ENCODE data around the gene SESN1. TPM values are rescaled to one million over a fixed set of nuclear protein-coding genes. Genes with fewer than 3 reads are reported as not detected.
A peak's percentile ranks its signal among the peaks of the same experiment; 100 is the strongest.

The SESN1 gene
- total RNA-seq, 1 experiment from 2014 or later, result 30.2 TPM

DNA sequence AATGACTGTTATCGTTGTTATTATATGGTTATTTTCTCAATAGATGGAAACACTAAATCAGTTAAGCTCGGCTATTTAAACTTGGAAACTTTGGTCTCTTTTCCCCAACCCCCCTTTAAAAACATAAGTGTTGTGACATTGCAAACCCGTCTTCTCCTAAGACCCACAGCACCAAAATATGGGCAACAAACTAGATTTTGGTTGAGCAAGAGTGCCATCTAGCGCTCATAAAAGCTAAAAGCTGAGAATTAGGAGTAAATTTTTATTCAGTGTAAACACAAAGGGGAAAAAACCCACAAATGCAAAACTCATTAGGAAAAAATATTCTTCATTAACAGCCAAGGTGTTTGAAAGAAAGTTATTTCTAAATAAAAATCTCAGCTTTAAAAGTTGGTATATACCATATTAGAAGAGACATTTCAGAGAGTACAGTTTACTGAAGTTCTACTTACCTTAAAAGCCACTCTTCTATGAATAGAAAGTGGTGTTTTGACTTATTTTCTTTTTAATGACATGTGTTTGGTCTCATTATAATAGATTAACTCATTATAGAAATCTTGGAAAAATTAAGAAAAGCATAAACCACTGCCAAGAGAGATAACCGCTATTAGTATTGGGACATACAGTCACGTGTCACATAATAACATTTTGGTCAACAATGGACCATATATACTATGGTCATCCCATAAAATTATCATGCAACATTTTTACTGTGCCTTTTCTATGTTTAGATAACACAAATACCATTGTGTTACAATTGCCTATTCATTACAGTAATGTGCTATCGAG lies 21.1 kb downstream of the SESN1 start:
- POLR2A ChIA-PET, result interaction anchor here (0.7 kb wide), 1 partner anchor 321 kb away, joined by 7 read pairs; no protein-coding TSS in a partner anchor
- ATAC-seq, result peak; percentile 48

DNA sequence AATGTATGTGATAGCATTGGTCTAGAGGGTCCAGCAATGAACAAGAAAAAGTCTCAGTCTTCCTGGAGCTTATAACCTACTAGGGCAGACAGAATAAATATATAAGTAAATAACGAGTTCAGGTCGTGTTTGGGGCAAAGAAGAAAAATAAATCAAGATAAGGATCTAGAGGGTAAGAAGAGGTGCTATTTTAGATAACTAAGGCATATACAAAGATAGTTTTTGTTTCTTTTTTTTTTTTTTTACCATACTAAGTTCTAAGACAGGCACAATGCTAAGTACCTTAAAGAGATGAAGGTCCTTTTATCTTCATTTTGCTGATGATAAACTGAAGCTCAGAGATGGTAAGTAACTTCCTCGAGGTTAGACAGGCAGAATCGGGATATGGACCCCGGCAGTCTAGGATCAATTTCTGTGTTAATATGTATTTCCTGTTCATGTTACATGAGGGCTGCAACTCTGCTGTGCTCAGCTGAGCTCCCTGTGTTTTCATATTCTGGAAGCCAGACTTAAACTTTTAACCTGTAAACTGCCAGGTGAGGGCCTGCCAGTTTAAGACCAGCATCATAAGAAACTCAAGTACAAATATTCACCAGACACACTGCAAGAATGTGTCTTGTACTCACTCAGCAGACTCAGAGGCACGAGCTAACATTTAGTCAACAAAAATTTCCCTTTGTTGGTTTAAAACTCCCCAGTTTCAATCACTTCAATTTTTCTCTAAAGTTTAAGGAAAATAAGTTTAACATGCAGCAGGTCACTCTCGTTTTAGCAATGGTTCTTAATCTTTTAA lies 23.3 kb downstream of the SESN1 start:
- Mint-ChIP-seq H3K4me1 (peaks cover 4% of the 10 kb centered on the region), H3K4me3 (no peak overlapping the region), H3K27me3 (ENCODE audit: low read depth) (no peaks in the 10 kb centered on the region), H3K36me3 (no peaks in the 10 kb centered on the region), H3K27ac (no peak overlapping the region), H3K9me3 (no peaks in the 10 kb centered on the region)
- ChIA-PET CTCF (interaction anchor here (0.6 to 3.9 kb wide), 5 partner anchors 103 to 529 kb away, joined by 3 to 26 read pairs (median 7); no protein-coding TSS in a partner anchor), POLR2A (no interaction called here)
- ATAC-seq (no peak), DNase-seq (ENCODE audit: low spot score) (no peak)
- TF ChIP-seq, protein P1, sequence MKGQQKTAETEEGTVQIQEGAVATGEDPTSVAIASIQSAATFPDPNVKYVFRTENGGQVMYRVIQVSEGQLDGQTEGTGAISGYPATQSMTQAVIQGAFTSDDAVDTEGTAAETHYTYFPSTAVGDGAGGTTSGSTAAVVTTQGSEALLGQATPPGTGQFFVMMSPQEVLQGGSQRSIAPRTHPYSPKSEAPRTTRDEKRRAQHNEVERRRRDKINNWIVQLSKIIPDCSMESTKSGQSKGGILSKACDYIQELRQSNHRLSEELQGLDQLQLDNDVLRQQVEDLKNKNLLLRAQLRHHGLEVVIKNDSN (CRISPR knock-in tag; IDR thresholded peaks at IDR 0.05), result no peak
- TF ChIP-seq FOXP1 (CRISPR knock-in tag; IDR thresholded peaks at IDR 0.05; ENCODE audit: borderline replicate concordance) (no peak), ZNF219 (CRISPR knock-in tag; IDR thresholded peaks at IDR 0.05; ENCODE audit: borderline replicate concordance) (no peak), SOX15 (CRISPR knock-in tag; IDR thresholded peaks at IDR 0.05) (no peak), TCF7 (CRISPR knock-in tag; IDR thresholded peaks at IDR 0.05; ENCODE audit: low read depth) (no peak), SMAD4 (CRISPR knock-in tag; IDR thresholded peaks at IDR 0.05) (no peak), ZNF671 (CRISPR knock-in tag; IDR thresholded peaks at IDR 0.05) (no peak), ATF1 (CRISPR knock-in tag; IDR thresholded peaks at IDR 0.05) (no peak), NR3C1 (CRISPR knock-in tag; conservative IDR thresholded peaks at IDR 0.05; ENCODE audit: low read depth) (no peak), ESRRA (CRISPR knock-in tag; IDR thresholded peaks at IDR 0.05; ENCODE audit: borderline replicate concordance) (no peak), GABPB1 (CRISPR knock-in tag; IDR thresholded peaks at IDR 0.05) (no peak), NFYB (CRISPR knock-in tag; conservative IDR thresholded peaks at IDR 0.05; ENCODE audit: low read depth) (no peak), ETV6 (CRISPR knock-in tag; IDR thresholded peaks at IDR 0.05) (no peak), FOXK1 (CRISPR knock-in tag; IDR thresholded peaks at IDR 0.05) (no peak), CREB1 (CRISPR knock-in tag; IDR thresholded peaks at IDR 0.05) (no peak)
- TF ChIP-seq, protein P2, sequence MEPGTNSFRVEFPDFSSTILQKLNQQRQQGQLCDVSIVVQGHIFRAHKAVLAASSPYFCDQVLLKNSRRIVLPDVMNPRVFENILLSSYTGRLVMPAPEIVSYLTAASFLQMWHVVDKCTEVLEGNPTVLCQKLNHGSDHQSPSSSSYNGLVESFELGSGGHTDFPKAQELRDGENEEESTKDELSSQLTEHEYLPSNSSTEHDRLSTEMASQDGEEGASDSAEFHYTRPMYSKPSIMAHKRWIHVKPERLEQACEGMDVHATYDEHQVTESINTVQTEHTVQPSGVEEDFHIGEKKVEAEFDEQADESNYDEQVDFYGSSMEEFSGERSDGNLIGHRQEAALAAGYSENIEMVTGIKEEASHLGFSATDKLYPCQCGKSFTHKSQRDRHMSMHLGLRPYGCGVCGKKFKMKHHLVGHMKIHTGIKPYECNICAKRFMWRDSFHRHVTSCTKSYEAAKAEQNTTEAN (CRISPR knock-in tag; IDR thresholded peaks at IDR 0.05), result no peak
- TF ChIP-seq, protein P3, sequence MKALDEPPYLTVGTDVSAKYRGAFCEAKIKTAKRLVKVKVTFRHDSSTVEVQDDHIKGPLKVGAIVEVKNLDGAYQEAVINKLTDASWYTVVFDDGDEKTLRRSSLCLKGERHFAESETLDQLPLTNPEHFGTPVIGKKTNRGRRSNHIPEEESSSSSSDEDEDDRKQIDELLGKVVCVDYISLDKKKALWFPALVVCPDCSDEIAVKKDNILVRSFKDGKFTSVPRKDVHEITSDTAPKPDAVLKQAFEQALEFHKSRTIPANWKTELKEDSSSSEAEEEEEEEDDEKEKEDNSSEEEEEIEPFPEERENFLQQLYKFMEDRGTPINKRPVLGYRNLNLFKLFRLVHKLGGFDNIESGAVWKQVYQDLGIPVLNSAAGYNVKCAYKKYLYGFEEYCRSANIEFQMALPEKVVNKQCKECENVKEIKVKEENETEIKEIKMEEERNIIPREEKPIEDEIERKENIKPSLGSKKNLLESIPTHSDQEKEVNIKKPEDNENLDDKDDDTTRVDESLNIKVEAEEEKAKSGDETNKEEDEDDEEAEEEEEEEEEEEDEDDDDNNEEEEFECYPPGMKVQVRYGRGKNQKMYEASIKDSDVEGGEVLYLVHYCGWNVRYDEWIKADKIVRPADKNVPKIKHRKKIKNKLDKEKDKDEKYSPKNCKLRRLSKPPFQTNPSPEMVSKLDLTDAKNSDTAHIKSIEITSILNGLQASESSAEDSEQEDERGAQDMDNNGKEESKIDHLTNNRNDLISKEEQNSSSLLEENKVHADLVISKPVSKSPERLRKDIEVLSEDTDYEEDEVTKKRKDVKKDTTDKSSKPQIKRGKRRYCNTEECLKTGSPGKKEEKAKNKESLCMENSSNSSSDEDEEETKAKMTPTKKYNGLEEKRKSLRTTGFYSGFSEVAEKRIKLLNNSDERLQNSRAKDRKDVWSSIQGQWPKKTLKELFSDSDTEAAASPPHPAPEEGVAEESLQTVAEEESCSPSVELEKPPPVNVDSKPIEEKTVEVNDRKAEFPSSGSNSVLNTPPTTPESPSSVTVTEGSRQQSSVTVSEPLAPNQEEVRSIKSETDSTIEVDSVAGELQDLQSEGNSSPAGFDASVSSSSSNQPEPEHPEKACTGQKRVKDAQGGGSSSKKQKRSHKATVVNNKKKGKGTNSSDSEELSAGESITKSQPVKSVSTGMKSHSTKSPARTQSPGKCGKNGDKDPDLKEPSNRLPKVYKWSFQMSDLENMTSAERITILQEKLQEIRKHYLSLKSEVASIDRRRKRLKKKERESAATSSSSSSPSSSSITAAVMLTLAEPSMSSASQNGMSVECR (CRISPR knock-in tag; IDR thresholded peaks at IDR 0.05; ENCODE audit: borderline replicate concordance), result no peak
- TF ChIP-seq, protein P4, sequence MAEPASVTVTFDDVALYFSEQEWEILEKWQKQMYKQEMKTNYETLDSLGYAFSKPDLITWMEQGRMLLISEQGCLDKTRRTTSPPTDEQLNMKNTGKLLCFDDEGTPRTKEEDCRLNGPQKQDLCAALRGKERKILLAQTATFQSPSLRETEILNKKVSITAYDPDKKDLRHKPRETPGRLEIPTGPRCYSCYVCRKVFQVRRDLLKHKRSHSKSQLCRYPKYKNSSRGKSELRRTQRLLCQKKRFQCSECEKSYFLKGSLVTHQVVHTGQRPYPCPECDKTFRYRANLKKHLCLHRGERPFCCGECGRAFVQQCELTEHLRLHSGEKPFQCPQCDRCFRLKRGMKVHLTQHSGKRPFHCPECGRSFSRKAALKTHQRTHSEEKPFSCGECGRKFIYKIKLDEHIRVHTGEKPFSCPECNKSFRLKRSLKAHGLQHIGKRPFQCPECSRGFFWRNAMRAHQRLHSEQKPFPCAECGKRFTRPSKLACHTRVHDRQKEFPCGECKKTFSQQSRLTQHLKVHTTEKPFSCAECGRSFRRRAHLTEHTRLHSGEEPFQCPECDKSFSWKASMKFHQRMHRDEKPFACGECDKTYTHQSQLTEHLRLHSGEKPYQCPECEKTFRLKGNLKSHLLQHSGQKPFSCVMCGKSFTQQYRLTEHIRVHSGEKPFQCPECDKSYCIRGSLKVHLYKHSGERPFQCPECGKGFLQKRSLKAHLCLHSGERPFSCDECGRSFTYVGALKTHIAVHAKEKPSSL (CRISPR knock-in tag; conservative IDR thresholded peaks at IDR 0.05), result no peak
- TF ChIP-seq, protein P5, sequence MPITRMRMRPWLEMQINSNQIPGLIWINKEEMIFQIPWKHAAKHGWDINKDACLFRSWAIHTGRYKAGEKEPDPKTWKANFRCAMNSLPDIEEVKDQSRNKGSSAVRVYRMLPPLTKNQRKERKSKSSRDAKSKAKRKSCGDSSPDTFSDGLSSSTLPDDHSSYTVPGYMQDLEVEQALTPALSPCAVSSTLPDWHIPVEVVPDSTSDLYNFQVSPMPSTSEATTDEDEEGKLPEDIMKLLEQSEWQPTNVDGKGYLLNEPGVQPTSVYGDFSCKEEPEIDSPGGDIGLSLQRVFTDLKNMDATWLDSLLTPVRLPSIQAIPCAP (CRISPR knock-in tag; IDR thresholded peaks at IDR 0.05), result no peak

More for the DNA sequence above, 21.1 kb downstream of the SESN1 start:
- H3K27ac Mint-ChIP-seq, result no peak overlapping the region
- H3K27me3 Mint-ChIP-seq (ENCODE audit: low read depth), result no peaks in the 10 kb centered on the region
- H3K36me3 Mint-ChIP-seq, result no peaks in the 10 kb centered on the region
- H3K9me3 Mint-ChIP-seq, result no peaks in the 10 kb centered on the region
- TF ChIP-seq NR1H2 (CRISPR knock-in tag; IDR thresholded peaks at IDR 0.05), result no peak
- TF ChIP-seq, protein P6, sequence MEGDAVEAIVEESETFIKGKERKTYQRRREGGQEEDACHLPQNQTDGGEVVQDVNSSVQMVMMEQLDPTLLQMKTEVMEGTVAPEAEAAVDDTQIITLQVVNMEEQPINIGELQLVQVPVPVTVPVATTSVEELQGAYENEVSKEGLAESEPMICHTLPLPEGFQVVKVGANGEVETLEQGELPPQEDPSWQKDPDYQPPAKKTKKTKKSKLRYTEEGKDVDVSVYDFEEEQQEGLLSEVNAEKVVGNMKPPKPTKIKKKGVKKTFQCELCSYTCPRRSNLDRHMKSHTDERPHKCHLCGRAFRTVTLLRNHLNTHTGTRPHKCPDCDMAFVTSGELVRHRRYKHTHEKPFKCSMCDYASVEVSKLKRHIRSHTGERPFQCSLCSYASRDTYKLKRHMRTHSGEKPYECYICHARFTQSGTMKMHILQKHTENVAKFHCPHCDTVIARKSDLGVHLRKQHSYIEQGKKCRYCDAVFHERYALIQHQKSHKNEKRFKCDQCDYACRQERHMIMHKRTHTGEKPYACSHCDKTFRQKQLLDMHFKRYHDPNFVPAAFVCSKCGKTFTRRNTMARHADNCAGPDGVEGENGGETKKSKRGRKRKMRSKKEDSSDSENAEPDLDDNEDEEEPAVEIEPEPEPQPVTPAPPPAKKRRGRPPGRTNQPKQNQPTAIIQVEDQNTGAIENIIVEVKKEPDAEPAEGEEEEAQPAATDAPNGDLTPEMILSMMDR (IDR thresholded peaks at IDR 0.05), result peak; percentile 52
- H3K4me1 Mint-ChIP-seq, result peaks cover 4% of the 10 kb centered on the region
- DNase-seq (ENCODE audit: low spot score), result no peak
- CTCF ChIA-PET, result interaction anchor here (0.7 to 3.9 kb wide), 9 partner anchors 21 to 531 kb away, joined by 3 to 26 read pairs (median 4); partner anchors contain the start of genes ARMC2, CEP57L1 and SESN1
- H3K4me3 Mint-ChIP-seq, result no peak overlapping the region
